Mesenchymal stem cell (in vitro differentiated cells and primary cell): ENCODE results near the gene TRAF3.
"Not testable (repeated sequence)": the region's sequence is repeated elsewhere in the genome, so short reads cannot be mapped to it uniquely, and the experiment has no call there.

Source experiments
- DNase-seq: peaks from one replicate; pipeline ENCODE4 v3.0.0-alpha.2; 2013
- H2AFZ ChIP-seq: one replicate; pipeline ENCODE4 v1.6.1; 2013; ENCODE audit warnings: low read depth, mild to moderate bottlenecking, control low read depth, inconsistent platforms, low read length, moderate library complexity
- H2AK5ac ChIP-seq: 2 replicates; pipeline ENCODE4 v1.6.1; 2013; ENCODE audit warnings: low read length, moderate library complexity, mild to moderate bottlenecking, inconsistent platforms; ENCODE audit not compliant: severe bottlenecking
- H2BK120ac ChIP-seq: one replicate; pipeline ENCODE4 v1.6.1; 2013; ENCODE audit warnings: low read depth, mild to moderate bottlenecking, inconsistent platforms, low read length, moderate library complexity
- H2BK12ac ChIP-seq, 2 experiments: one replicate each; pipeline ENCODE4 v1.6.1; 2013; ENCODE audit warnings: inconsistent platforms in 2 of 2, low read length in 2 of 2, mild to moderate bottlenecking in 2 of 2, moderate library complexity in 2 of 2, control low read depth in 1 of 2
- H2BK15ac ChIP-seq: one replicate; pipeline ENCODE4 v1.6.1; 2013; ENCODE audit warnings: mild to moderate bottlenecking, low read depth, inconsistent platforms; ENCODE audit not compliant: poor library complexity, severe bottlenecking
- H2BK5ac ChIP-seq: 2 replicates; pipeline ENCODE4 v1.6.1; 2013; ENCODE audit warnings: low read depth, mild to moderate bottlenecking, low read length, control low read depth, inconsistent platforms; ENCODE audit not compliant: poor library complexity, severe bottlenecking
- H3K14ac ChIP-seq, 2 experiments: one replicate each; pipeline ENCODE4 v1.6.1; 2013; ENCODE audit warnings: inconsistent platforms in 2 of 2, low read length in 2 of 2, control low read depth in 1 of 2, mild to moderate bottlenecking in 1 of 2, moderate library complexity in 1 of 2
- H3K18ac ChIP-seq, 2 experiments: one replicate each; pipeline ENCODE4 v1.6.1; 2013; ENCODE audit warnings: inconsistent platforms in 2 of 2, low read length in 2 of 2, control low read depth in 1 of 2, low read depth in 1 of 2, mild to moderate bottlenecking in 1 of 2
- H3K23ac ChIP-seq, 2 experiments: one replicate each; pipeline ENCODE4 v1.6.1; 2013; ENCODE audit warnings: inconsistent platforms in 2 of 2, low read length in 2 of 2, mild to moderate bottlenecking in 2 of 2, moderate library complexity in 2 of 2, control low read depth in 1 of 2
- H3K27ac ChIP-seq: 2 replicates; pipeline ENCODE4 v1.5.1; 2013; ENCODE audit warnings: mild to moderate bottlenecking, moderate library complexity, low read length, control low read depth, inconsistent platforms; ENCODE audit not compliant: poor library complexity, severe bottlenecking
- H3K27me3 ChIP-seq, 2 experiments: 2 replicates each; pipeline versions ENCODE4 v1.6.1 to v1.7.0; 2013; ENCODE audit warnings: low read length in 2 of 2, mild to moderate bottlenecking in 2 of 2, moderate library complexity in 2 of 2, control low read depth in 1 of 2, inconsistent platforms in 1 of 2; ENCODE audit not compliant: control insufficient read depth in 1 of 2, insufficient read depth in 1 of 2
- H3K36me3 ChIP-seq, 2 experiments: 2 replicates each; pipeline versions ENCODE4 v1.6.1 to v1.7.0; 2013; ENCODE audit warnings: low read length in 2 of 2, control low read depth in 1 of 2, inconsistent platforms in 1 of 2, low read depth in 1 of 2, mild to moderate bottlenecking in 1 of 2; ENCODE audit not compliant: insufficient read depth in 2 of 2, control insufficient read depth in 1 of 2
- H3K4ac ChIP-seq, 2 experiments: one replicate each; pipeline ENCODE4 v1.6.1; 2013; ENCODE audit warnings: inconsistent platforms in 2 of 2, low read length in 2 of 2, mild to moderate bottlenecking in 2 of 2, moderate library complexity in 2 of 2, control low read depth in 1 of 2, low read depth in 1 of 2
- H3K4me1 ChIP-seq: 2 replicates; pipeline ENCODE4 v1.6.1; 2013; ENCODE audit warnings: low read depth, low read length, control low read depth; ENCODE audit not compliant: control insufficient read depth, insufficient read depth
- H3K4me2 ChIP-seq: 2 replicates; pipeline ENCODE4 v1.6.1; 2013; ENCODE audit warnings: low read length, mild to moderate bottlenecking, inconsistent platforms; ENCODE audit not compliant: poor library complexity, severe bottlenecking
- H3K4me3 ChIP-seq, 2 experiments: 2 replicates each; pipeline versions ENCODE4 v1.5.1 to v1.7.0; 2013; ENCODE audit warnings: low read length in 2 of 2, mild to moderate bottlenecking in 2 of 2, control low read depth in 1 of 2, low read depth in 1 of 2; ENCODE audit not compliant: insufficient read depth in 1 of 2
- H3K79me1 ChIP-seq: replicated peaks from 2 replicates; pipeline ENCODE4 v1.6.1; 2013; ENCODE audit warnings: mild to moderate bottlenecking, control low read depth, low read length, inconsistent platforms; ENCODE audit not compliant: poor library complexity, severe bottlenecking
- H3K9ac ChIP-seq: 2 replicates; pipeline ENCODE4 v1.7.0; 2013; ENCODE audit warnings: mild to moderate bottlenecking, low read length, moderate library complexity
- H3K9me3 ChIP-seq: 2 replicates; pipeline ENCODE4 v1.7.0; 2013; ENCODE audit warnings: mild to moderate bottlenecking, low read length; ENCODE audit not compliant: control insufficient read depth
- H4K8ac ChIP-seq: one replicate; pipeline ENCODE4 v1.6.1; 2013; ENCODE audit warnings: inconsistent platforms, mild to moderate bottlenecking, low read length, moderate library complexity
- H4K91ac ChIP-seq: one replicate; pipeline ENCODE4 v1.6.1; 2013; ENCODE audit warnings: mild to moderate bottlenecking, low read length, inconsistent platforms
- WGBS: methylation state at CpG from one replicate; pipeline ENCODE4 v1.1.7; 2013; ENCODE audit warnings: mixed read lengths; 5-methylcytosine and 5-hydroxymethylcytosine counted together

Gene TRAF3

DNA sequence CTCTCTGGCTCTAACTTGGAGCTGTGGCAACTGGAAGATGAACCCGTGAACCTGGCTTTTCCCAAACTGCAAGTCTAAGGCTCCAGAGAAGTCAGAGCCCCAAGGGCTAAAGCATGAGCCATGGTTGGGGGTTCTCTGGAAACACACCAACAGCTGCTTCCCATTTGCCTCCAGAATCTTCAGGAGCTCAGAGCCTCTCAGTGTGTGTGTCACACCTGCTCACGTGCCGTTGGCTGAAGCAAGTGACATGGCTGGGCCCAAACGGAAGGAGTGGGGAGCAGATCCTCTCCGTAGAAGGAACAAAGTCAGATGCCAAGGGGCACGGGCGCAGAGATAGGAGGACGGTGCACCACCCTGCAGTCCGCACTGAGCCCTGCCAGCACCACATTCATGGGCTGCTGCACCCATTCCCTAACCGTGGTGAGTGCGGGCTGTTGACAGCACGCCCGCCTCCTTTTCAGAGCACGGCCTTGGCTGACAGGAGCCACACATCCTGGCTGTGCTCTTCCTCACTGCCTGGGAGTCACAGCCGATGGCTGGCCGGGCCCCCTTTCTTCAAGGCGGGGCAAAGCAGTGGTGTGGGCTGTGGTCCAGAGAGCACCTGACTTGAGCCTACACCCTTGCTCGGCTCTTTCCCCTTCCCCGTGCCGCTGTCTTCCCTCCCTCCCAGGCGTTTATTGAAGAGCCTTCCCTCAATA is 16.6 kb upstream of the TRAF3 start:
- Histone ChIP-seq H3K9me3 (no peaks in the 10 kb centered on the region), H2BK5ac (no peak overlapping the region), H3K4me1 (peaks cover 2% of the 10 kb centered on the region), H3K9ac (no peak overlapping the region), H3K36me3 (no peaks in the 10 kb centered on the region), H2AFZ (no peak overlapping the region), H3K23ac (no peak overlapping the region), H3K27me3 (peaks cover 12 to 23% of the 10 kb centered on the region in 2 experiments), H2BK120ac (no peak overlapping the region), H3K79me1 (no peaks in the 10 kb centered on the region), H4K91ac (no peak overlapping the region), H3K27ac (no peak overlapping the region), H2BK15ac (no peak overlapping the region), H4K8ac (no peak overlapping the region), H3K18ac (no peak overlapping the region), H2BK12ac (no peak overlapping the region), H3K14ac (no peak overlapping the region), H3K4me3 (no peak overlapping the region), H3K4me2 (no peak overlapping the region), H2AK5ac (no peak overlapping the region), H3K4ac (no peak overlapping the region)
- 59% methylated on average over 21 of the region's 21 CpGs for WGBS
- no peak for DNase-seq

DNA sequence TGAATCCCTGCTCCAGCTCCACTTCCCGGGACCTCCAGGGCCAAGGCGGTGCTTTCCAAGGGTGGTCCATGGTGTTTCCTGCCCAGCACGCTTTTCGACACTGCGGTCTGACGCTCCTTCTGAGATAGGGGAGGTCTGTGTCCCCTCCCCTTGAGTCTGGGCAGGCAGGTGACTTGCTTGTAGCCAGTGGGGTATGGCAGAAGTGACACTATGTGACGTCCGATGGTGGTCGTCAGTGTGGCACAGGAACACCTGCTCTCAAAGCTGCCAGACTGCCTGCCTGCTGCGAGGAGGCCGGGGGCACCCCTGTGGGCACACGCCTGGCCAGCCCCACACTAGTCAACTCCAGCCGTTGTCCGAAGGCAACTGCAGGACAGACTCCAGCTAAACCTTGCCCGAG is 16.0 kb upstream of the TRAF3 start:
- Histone ChIP-seq H3K4ac (no peak overlapping the region), H3K9me3 (no peaks in the 10 kb centered on the region), H2BK15ac (no peak overlapping the region), H3K4me3 (no peak overlapping the region), H3K18ac (no peak overlapping the region), H2AFZ (no peak overlapping the region), H2AK5ac (no peak overlapping the region), H3K27me3 (peaks cover 12 to 23% of the 10 kb centered on the region in 2 experiments), H4K91ac (no peak overlapping the region), H3K14ac (no peak overlapping the region), H3K4me2 (no peak overlapping the region), H2BK12ac (no peak overlapping the region), H3K23ac (no peak overlapping the region), H3K9ac (no peak overlapping the region), H3K27ac (no peak overlapping the region), H4K8ac (no peak overlapping the region), H3K79me1 (no peaks in the 10 kb centered on the region), H3K4me1 (peaks cover 2% of the 10 kb centered on the region), H2BK120ac (no peak overlapping the region), H3K36me3 (no peaks in the 10 kb centered on the region), H2BK5ac (no peak overlapping the region)
- DNase-seq: no peak
- WGBS: 71% methylated on average over 15 of the region's 15 CpGs

DNA sequence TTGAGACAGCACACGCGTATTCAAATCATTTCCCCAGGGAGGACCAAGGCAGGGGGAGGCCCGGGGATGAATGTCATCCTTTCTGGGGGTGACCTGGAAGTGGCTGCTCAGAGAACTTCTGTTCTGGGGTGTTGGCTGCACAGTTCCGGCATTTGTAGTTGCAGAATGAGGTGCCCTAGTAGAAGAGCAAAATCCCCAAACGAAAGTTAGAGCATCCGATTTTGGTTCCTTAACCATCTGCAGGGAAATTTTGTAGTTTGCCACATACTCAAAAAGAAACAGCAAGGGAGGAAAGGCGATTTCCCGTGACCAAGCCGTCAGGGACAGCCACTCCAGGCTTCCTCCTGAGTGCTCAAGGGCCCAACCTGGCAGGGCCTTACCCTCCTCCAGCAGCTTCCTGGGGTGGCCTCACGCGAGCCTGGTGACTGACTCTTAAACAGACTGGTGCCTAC is 13.0 kb upstream of the TRAF3 start:
- Histone ChIP-seq H3K27me3 (peaks cover 22 to 32% of the 10 kb centered on the region in 2 experiments), H3K4me3 (no peak overlapping the region), H3K36me3 (no peaks in the 10 kb centered on the region), H4K8ac (no peak overlapping the region), H2BK120ac (no peak overlapping the region), H2AK5ac (no peak overlapping the region), H3K9me3 (no peaks in the 10 kb centered on the region), H2BK15ac (no peak overlapping the region), H3K27ac (no peak overlapping the region), H3K23ac (no peak overlapping the region), H3K4me1 (peaks cover 2% of the 10 kb centered on the region), H4K91ac (no peak overlapping the region), H3K18ac (no peak overlapping the region), H3K4me2 (no peak overlapping the region), H3K14ac (no peak overlapping the region), H3K4ac (no peak overlapping the region), H2BK12ac (no peak overlapping the region), H3K9ac (no peak overlapping the region), H2AFZ (no peak overlapping the region), H2BK5ac (no peak overlapping the region), H3K79me1 (no peaks in the 10 kb centered on the region)
- no peak for DNase-seq
- 85% methylated on average over 10 of the region's 11 CpGs for WGBS

DNA sequence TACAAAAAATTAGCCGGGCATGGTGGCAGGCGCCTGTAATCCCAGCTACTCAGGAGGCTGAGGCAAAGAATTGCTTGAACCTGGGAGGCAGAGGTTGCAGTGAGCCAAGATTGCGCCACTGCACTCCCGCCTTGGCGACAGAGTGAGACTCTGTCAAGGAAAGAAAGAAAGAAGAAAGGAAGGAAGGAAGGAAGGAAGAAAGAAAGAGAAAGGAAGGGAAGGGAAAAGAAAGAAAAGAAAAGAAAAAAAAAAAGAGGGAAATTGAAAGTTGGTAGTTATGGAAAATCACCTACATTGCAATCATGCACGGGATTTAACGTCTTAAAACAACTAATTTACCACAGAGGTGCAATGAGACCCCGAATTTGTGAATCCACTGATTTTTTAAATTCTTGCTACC is 11.5 kb upstream of the TRAF3 start:
- H2AFZ ChIP-seq, H3K36me3 ChIP-seq, H4K91ac ChIP-seq, H3K4ac ChIP-seq, H2BK15ac ChIP-seq, H3K23ac ChIP-seq, H2BK5ac ChIP-seq, H4K8ac ChIP-seq, H2AK5ac ChIP-seq, H3K4me3 ChIP-seq, H3K18ac ChIP-seq, H3K4me2 ChIP-seq, H3K4me1 ChIP-seq, DNase-seq, H2BK12ac ChIP-seq, H3K79me1 ChIP-seq, H3K9ac ChIP-seq, H2BK120ac ChIP-seq, H3K27ac ChIP-seq, H3K9me3 ChIP-seq, H3K14ac ChIP-seq: not testable (repeated sequence)
- WGBS: 89% methylated on average over 7 of the region's 8 CpGs
- H3K27me3 ChIP-seq: peaks cover 18 to 19% of the 10 kb centered on the region in 2 experiments
